ENCODE results near the gene USP6NL. TPM values are rescaled to one million over a fixed set of nuclear protein-coding genes. Genes with fewer than 3 reads are reported as not detected.

Gene USP6NL
- total RNA-seq, 1 experiment from 2014 or later: 24.6 TPM

DNA sequence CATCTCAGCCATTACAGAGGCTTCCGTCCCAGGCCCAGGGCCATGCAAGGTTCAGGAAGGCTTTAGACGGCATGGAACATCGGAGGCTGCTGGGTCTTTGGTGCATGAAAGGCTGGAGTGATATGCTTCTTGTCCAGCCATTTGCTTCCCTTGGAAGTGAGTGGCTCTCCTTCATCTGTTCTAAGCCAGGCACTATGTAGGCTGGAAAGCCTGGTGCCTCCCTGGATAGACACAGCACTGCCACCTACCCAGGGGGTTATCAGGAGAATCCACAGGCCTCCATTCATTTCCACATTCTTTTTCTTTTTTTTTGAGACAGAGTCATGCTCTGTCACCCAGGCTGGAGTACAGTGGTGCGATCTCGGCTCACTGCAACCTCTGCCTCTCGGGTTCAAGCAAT, 31.6 kb upstream of the USP6NL start:
- intact Hi-C loops (cut with micrococcal nuclease): no loop called here
- Histone ChIP-seq H3K36me3 (ENCODE audit: control insufficient read depth in 1 of 2, insufficient read depth in 2 of 2, low read length in 2 of 2) (no peaks in the 10 kb centered on the region), H4K20me1 (ENCODE audit: insufficient read depth) (no peaks in the 10 kb centered on the region), H2AFZ (ENCODE audit: low read depth, low read length, poor library complexity, severe bottlenecking) (no peak overlapping the region), H3K27ac (ENCODE audit: low read depth, low read length) (no peak overlapping the region), H3K27me3 (ENCODE audit: insufficient read depth, low read length) (no peaks in the 10 kb centered on the region), H3K9ac (ENCODE audit: low read length) (no peak overlapping the region), H3K9me3 (ENCODE audit: control insufficient read depth in 1 of 2, insufficient read depth in 1 of 2, low read depth in 1 of 2, low read length in 2 of 2) (no peaks in the 10 kb centered on the region), H3K9me2 (ENCODE audit: insufficient read depth) (no peaks in the 10 kb centered on the region), H3K4me3 (replicated peaks in 1 of 2; ENCODE audit: low read depth in 1 of 2, low read length in 2 of 2) (no peak overlapping the region), H3K4me1 (ENCODE audit: control insufficient read depth in 1 of 2, insufficient read depth in 2 of 2, low read length in 2 of 2) (no peaks in the 10 kb centered on the region), H3K79me2 (ENCODE audit: insufficient read depth, low read length) (no peaks in the 10 kb centered on the region), H3K4me2 (ENCODE audit: low read length) (no peak overlapping the region)
- TF ChIP-seq, protein P1, sequence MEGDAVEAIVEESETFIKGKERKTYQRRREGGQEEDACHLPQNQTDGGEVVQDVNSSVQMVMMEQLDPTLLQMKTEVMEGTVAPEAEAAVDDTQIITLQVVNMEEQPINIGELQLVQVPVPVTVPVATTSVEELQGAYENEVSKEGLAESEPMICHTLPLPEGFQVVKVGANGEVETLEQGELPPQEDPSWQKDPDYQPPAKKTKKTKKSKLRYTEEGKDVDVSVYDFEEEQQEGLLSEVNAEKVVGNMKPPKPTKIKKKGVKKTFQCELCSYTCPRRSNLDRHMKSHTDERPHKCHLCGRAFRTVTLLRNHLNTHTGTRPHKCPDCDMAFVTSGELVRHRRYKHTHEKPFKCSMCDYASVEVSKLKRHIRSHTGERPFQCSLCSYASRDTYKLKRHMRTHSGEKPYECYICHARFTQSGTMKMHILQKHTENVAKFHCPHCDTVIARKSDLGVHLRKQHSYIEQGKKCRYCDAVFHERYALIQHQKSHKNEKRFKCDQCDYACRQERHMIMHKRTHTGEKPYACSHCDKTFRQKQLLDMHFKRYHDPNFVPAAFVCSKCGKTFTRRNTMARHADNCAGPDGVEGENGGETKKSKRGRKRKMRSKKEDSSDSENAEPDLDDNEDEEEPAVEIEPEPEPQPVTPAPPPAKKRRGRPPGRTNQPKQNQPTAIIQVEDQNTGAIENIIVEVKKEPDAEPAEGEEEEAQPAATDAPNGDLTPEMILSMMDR (IDR thresholded peaks at IDR 0.05 in 2 of 3, conservative IDR thresholded peaks at IDR 0.05 in 1 of 3; ENCODE audit: borderline replicate concordance in 1 of 3, insufficient read depth in 1 of 3, low read depth in 2 of 3, low read length in 2 of 3): no peak
- no peak for TF ChIP-seq MAX (IDR thresholded peaks at IDR 0.05)
- TF ChIP-seq EGR1 (IDR thresholded peaks at IDR 0.05; ENCODE audit: low read depth): no peak
- no peak for TF ChIP-seq FOSL1 (IDR thresholded peaks at IDR 0.05; ENCODE audit: low read depth)
- no peak for TF ChIP-seq CBX3 (IDR thresholded peaks at IDR 0.05; ENCODE audit: low read depth)
- no peak for TF ChIP-seq ZNF274 (IDR thresholded peaks at IDR 0.05; ENCODE audit: low read depth, low read length)
- POLR2A ChIA-PET: no interaction called here
- BruUV-seq (replicated peaks): no TSS peak
- RAD21 ChIA-PET (ENCODE audit: low non-redundant PET in 1 of 2, low total read pairs in 2 of 2, uncharacterized antibody in 2 of 2, unreplicated experiment in 2 of 2): no interaction called here
- no peak for ATAC-seq
- CTCF ChIA-PET: no interaction called here
- DNase-seq (ENCODE audit: low read depth, low spot score): no peak

DNA sequence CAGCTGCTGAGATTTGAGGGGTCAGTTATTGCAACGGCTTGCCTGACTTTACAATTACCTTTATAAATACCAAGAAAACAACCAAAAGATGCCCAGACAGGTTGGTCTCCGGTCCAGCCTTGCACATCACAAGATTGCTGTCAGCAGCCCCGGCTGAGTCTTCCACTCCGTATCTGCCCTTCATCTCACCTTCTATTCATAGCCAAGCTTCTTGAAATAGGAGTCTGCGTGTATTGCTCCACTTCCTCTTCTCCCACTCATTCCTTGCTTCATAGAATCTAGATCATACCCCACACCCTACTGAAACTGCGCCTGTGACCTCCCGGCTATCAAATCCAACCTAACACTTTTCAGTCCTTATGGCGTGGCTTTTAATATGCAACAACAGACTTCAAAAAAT, 31.1 kb upstream of the USP6NL start:
- no peak for TF ChIP-seq SRF (IDR thresholded peaks at IDR 0.05; ENCODE audit: low read depth)
- no peak for TF ChIP-seq ZNF274 (IDR thresholded peaks at IDR 0.05; ENCODE audit: low read depth, low read length)
- TF ChIP-seq POLR2A (IDR thresholded peaks at IDR 0.05; ENCODE audit: borderline replicate concordance, extremely low read depth, insufficient read depth, insufficient read length): no peak
- TF ChIP-seq POLR2AphosphoS5 (IDR thresholded peaks at IDR 0.05; ENCODE audit: low read depth, low read length): no peak
- TF ChIP-seq YY1 (IDR thresholded peaks at IDR 0.05; ENCODE audit: extremely low read depth, insufficient replicate concordance, low read depth, low read length): no peak
- TF ChIP-seq EZH2 (IDR thresholded peaks at IDR 0.05): no peak
- TF ChIP-seq EGR1 (IDR thresholded peaks at IDR 0.05; ENCODE audit: low read depth): no peak
- TF ChIP-seq TCF7L2 (IDR thresholded peaks at IDR 0.05; ENCODE audit: borderline replicate concordance, extremely low read depth, insufficient read depth, insufficient read length): no peak
- no peak for TF ChIP-seq ZFX (IDR thresholded peaks at IDR 0.05)
- no peak for TF ChIP-seq CBX3 (IDR thresholded peaks at IDR 0.05; ENCODE audit: low read depth)
- TF ChIP-seq JUND (IDR thresholded peaks at IDR 0.05): no peak
- TF ChIP-seq CEBPB (IDR thresholded peaks at IDR 0.05; ENCODE audit: low read depth): no peak
- no peak for TF ChIP-seq ELF1 (IDR thresholded peaks at IDR 0.05; ENCODE audit: borderline replicate concordance, low read depth)
- no peak for TF ChIP-seq MAX (IDR thresholded peaks at IDR 0.05)
- TF ChIP-seq, protein P1 (IDR thresholded peaks at IDR 0.05 in 2 of 3, conservative IDR thresholded peaks at IDR 0.05 in 1 of 3; ENCODE audit: borderline replicate concordance in 1 of 3, insufficient read depth in 1 of 3, low read depth in 2 of 3, low read length in 2 of 3): no peak
- ChIA-PET POLR2A (no interaction called here), CTCF (no interaction called here), RAD21 (ENCODE audit: low non-redundant PET in 1 of 2, low total read pairs in 2 of 2, uncharacterized antibody in 2 of 2, unreplicated experiment in 2 of 2) (no interaction called here)
- Histone ChIP-seq H3K36me3 (ENCODE audit: control insufficient read depth in 1 of 2, insufficient read depth in 2 of 2, low read length in 2 of 2) (no peaks in the 10 kb centered on the region), H3K27me3 (ENCODE audit: insufficient read depth, low read length) (no peaks in the 10 kb centered on the region), H3K4me2 (ENCODE audit: low read length) (no peak overlapping the region), H3K27ac (ENCODE audit: low read depth, low read length) (no peak overlapping the region), H3K9me2 (ENCODE audit: insufficient read depth) (no peaks in the 10 kb centered on the region), H3K9ac (ENCODE audit: low read length) (no peak overlapping the region), H3K79me2 (ENCODE audit: insufficient read depth, low read length) (no peaks in the 10 kb centered on the region), H2AFZ (ENCODE audit: low read depth, low read length, poor library complexity, severe bottlenecking) (no peak overlapping the region), H3K4me1 (ENCODE audit: control insufficient read depth in 1 of 2, insufficient read depth in 2 of 2, low read length in 2 of 2) (no peaks in the 10 kb centered on the region), H3K4me3 (replicated peaks in 1 of 2; ENCODE audit: low read depth in 1 of 2, low read length in 2 of 2) (no peak overlapping the region), H3K9me3 (ENCODE audit: control insufficient read depth in 1 of 2, insufficient read depth in 1 of 2, low read depth in 1 of 2, low read length in 2 of 2) (no peaks in the 10 kb centered on the region), H4K20me1 (ENCODE audit: insufficient read depth) (no peaks in the 10 kb centered on the region)
- no TSS peak for BruUV-seq (replicated peaks)
- intact Hi-C loops (cut with micrococcal nuclease): no loop called here
- DNase-seq (ENCODE audit: low read depth, low spot score) (no peak), ATAC-seq (no peak)
